Measurements from ENCODE around the gene SDC4.

SDC4 gene

DNA sequence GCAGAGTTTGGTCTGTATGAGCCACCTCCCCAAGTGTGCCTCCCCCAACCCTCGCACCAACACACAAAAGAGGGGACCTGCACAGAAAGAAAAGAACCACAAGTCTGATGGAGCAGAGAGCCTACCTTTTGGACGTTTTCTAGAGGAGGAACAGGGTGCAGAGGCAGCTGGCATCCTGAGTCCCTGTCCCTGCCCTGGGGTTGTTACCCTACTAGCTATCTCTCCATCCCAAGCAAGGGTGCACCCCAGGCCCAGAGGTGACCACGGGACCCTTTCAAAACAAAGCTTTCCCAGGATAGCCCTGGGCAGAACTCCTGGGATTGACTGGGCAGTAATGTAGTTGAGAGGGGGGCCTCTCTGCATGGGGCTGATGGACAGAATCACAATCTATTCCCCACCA, 30.4 kb downstream of the SDC4 start:
- no peak for DNase-seq

DNA sequence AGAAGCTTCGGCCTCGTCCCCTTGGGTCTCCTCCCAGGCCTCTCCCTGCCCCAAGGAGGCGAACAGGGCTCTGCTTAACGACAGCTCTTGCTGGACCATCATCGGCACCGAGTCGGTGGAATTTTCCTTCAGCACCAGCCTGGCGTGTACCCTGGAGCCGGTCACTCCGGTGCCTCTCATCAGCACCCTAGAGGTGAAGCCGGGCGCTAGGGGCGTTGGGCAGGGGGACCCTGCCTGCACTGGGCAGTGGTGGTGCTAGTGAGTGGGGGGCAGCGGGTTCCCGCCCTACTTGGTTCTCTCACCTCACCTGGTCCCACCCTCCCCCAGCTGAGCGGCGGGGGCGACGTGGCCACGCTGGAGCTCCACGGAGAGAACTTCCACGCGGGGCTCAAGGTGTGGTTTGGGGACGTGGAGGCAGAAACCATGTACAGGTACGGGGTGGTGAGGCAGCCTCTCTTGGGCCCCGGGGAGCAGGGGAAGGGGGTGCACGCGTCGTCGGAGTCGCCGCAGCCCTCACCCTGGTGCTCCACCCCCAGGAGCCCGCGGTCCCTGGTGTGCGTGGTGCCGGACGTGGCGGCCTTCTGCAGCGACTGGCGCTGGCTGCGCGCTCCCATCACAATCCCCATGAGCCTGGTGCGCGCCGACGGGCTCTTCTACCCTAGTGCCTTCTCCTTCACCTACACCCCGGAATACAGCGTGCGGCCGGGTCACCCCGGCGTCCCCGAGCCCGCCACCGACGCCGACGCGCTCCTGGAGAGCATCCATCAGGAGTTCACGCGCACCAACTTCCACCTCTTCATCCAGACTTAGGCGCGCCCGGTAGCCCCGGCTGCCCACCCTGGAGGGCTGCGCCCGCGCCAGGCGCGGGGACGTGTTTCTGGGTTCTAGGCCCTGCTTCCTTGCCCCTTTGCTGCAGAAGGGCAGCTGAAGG, 31.8 kb downstream of the SDC4 start:
- no peak for DNase-seq

DNA sequence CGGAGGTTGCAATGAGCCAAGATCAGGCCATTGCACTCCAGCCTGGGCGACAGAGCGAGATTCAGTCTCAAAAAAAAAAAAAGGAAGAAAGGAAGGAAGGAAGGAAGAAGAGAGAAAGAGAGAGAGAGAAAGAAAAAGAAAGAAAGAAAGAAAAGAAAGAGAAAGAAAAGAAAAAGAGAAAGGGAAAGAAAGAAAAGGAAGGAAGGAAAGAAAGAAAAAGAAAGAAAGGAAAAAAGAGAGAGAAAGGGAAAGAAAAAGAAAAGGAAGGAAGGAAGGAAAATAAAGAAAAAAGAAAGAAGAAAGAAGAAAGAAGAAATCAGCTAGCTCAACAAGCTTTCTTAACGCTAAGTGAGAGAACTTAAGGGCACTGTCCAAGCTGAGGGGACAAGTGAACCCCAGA, 32.6 kb downstream of the SDC4 start:
- DNase-seq = no peak

DNA sequence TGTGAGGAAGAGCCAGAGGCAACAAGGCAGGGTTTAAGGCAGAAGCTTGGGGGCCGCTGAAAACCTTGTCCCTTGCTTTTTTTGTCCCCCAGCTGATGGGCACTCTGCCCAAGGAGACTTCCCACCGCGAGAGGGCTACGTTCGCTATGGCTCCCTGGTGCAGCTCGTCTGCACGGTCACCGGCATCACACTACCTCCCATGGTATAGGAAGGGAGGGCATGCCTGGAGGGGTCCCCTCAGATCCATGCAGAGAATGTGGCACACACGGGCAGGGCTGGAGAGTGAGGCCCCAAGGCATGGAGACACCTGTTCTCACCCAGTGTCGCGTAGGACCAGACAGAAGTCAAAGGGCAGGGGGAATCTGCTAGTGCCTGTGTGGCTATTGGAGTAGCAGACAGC, 34.3 kb downstream of the SDC4 start:
- no peak for DNase-seq

DNA sequence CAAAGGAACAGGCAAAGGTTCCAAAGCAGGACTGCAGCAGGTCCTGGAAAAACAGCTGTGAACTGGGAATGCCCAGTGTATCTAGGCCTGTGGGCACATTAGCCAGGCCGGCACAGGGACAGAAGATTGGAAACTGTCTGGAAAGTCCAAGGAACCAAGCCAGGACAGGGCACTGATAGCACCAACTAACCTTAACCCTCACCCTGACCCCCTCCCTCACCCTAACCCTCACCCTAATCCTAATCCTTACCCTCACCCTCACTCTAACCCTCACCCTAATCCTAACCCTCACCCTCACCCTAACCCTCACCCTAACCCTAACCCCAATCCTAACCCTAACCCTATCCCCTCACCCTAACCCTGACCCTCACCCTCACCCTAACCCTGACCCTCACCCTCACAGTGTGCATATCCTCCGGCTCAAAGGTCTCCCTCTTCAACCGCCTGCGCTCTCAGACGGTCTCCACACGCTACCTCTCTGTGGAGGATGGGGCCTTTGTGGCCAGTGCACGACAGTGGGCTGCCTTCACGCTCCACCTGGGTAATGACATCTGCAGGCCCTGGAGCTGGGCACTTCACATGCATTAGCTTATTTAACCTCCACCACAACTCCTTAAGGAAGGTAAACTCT, 35.0 kb downstream of the SDC4 start:
- DNase-seq = no peak

DNA sequence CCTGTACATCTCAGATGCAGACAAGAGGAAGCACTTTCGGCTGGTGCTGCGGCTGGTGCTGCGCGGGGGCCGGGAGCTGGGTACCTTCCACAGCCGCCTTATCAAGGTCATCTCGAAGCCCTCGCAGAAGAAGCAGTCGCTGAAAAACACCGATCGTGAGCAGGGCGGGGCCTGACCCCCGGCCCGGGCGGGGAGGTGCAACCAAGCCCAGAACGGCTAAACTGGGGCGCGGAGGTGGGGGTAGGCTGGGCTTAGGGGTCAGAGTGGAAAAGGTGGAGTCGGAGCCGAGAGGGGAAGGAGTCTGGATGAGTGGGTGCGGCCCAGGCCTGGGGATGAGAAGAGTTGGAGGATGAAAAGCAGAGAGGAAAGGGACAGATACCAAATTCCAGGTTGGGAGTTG, 36.0 kb downstream of the SDC4 start:
- DNase-seq = no peak

DNA sequence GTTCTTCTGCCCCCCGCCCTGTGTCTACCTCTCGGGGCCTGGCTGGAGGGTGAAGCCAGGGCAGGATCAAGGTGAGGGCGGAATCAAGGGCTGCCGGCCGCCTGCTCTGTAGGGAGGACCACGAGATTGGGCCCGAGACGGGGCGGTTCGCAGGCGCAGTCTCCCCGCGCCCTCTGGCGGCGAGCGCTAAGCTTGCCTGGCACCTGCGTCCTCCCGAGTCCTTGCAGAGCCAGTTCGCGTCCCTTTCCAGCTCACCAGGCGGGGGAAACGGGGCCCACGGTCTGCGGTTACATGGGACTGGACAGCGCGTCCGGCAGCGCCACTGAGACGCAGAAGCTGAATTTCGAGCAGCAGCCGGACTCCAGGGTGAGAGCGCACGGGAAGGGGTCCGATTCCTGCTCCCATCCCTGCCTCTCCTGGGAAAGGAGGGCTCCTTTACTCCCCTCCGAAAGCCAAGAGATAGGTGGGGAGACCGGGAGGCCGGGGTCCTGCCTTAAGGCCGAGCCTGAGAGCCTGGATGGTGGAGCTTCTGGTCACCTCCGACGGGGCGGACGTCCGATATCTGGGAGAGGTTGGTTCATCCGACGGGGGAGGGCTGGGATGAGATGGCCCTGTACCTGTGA, 36.5 kb downstream of the SDC4 start:
- peak; percentile 87 for DNase-seq

DNA sequence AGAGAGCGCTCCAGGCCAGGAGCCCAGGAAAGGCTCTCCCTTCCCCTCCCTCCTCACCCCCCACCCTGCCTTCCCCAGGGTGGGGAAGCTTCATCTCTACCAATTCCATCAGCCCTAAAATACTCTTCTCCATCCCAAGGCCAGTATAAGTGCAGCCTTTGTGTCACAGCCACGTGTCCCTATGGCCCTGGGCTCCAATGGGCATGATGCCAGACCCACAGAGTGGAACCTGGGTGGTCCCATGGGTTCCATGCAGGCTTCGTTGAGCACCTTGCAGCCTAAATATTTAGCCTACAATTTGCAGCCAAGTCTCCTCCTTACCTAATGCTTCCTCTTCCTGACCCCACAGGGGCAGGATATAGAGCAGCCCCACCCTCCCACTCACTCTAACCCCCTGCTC, 39.1 kb downstream of the SDC4 start:
- DNase-seq = no peak

DNA sequence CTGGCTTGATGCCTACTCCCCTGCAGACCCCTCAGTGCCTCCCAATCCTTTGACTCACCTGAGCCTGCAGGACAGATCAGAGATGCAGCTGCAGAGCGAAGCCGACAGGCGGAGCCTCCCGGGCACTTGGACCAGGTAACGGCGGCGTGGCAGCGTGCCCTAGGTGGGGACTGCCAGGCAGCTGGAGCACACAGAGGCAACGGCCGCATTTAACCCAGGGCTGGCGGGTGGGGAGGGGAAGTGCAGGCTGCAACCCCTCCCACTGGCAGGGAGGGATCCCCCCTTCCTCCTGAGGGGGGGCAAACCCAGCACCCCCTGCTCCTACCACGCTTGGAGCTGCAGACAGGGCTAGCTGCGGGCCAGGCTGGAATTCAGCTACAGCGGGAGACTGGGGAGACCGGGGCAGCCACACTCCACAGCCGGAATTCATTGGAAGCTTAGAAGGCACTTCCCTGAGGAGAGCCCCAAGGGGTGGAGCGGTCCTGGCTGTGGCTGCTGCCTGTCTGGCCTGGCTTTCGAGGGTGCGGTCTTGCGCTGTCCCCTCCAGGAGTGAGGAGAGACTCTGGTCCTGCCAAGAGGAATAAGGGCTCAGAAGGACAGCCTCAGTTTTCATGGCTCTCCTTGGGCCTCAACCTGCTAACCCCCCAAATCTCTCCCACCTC, 40.0 kb downstream of the SDC4 start, which contains the start of gene MATN4:
MATN4 (minus strand) TSS at position 183 of the 662 bp plus-strand sequence. CDS start 2,717 bp downstream, outside the sequence.
- DNase-seq = no peak

DNA sequence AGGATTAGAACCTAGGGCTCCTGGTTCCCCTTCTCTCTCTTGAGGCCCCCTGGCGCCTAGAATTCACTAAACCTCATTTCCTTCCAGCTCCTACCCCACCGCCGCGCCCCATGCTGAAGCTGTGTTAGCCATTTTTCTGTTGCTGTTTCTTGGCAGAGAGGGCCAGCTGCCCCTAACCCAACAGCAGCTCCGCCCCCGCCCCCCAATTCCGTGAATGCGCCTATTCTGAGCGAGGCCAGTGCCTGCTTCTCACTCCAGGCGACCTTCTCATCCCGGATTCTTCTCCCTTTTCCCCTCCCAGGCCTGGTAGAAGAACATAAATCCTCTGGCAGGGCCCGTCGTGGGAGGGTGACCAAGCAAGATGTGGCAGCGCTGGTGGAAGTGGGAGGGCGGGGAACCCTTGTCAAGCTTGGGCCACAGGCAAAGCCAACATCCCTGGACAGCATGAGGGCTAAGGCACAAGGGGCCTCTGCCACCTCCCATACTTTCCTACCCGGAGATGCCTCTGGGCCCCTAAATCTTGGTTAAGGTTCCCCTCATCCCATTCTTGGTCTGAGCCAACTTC, 41.1 kb downstream of the SDC4 start:
- no peak for DNase-seq

DNA sequence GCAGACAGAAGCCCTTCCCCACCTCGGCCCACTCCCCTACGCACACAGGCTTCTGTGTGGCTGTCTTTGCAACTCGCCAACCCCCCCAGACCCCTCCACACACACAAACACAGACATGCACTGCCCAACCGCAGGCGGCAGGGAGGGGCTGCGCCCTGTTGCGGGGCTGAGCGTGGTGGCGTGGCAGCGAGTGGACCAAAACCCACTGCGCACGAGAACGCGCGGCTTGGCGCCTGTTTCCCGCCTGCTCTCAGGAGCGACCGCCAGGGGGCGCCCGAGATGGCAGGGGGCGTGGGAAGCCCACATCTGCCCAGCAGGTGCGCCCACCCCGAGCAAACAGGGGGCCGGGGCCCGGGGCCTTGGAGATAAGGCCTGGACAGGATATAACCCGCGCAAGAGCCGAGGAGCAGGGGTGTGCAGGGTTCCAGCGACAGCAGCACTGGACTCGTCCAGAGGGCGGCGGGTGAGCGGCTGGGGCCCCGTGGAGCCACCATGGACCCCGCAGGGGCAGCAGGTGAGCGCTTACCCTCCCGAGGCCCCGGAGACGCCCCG, 41.7 kb downstream of the SDC4 start, which contains the start of gene RBPJL:
RBPJL (plus strand) TSS at position 410 of the 552 bp plus-strand sequence; CDS start at position 493, 83 bp downstream.
- DNase-seq = peak; percentile 83

DNA sequence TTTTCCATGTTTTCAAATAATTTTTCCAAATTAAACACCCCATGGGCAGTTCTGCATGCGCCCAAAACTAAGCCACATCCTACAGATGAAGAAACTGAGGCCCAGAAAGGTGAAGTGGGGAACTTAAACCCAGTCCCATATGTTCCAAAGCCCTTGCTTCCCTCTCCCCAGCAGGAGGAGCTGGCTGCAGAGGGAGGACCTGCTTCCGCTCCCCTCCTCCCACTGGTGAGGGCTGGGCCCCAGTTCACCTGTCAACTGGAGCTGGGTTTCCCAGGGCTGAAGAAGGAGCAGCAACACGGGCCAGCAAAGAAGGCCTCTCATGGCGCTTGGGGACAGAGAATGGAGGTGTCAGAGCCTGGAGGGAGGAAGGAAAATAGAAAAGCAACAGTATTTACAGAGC, 43.0 kb downstream of the SDC4 start:
- no peak for DNase-seq

DNA sequence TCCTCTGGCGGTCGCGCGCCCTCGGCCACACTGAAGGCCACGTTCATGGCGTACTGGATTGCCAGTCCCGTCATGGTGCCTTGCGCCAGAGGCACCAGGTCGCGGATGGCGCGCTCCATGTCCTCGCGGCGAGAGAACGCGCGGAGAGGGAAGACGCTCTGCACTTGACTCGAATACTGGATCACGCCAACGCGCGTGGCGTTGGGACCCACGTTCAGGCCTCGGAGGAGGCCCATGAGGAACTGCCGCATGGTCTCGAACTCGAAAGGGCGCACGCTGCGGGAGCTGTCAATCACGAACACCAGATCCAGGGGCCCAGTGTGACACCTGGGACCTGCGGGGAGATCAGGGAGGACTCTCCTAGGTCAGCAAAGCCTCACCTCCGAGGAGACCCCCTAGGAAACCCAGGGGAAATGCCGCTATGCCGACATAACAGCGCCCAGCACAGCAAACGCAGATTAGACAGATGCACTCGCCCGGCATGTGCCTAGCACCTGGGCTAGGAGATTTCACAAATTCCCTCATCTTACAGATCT, 43.7 kb downstream of the SDC4 start:
- DNase-seq = no peak

DNA sequence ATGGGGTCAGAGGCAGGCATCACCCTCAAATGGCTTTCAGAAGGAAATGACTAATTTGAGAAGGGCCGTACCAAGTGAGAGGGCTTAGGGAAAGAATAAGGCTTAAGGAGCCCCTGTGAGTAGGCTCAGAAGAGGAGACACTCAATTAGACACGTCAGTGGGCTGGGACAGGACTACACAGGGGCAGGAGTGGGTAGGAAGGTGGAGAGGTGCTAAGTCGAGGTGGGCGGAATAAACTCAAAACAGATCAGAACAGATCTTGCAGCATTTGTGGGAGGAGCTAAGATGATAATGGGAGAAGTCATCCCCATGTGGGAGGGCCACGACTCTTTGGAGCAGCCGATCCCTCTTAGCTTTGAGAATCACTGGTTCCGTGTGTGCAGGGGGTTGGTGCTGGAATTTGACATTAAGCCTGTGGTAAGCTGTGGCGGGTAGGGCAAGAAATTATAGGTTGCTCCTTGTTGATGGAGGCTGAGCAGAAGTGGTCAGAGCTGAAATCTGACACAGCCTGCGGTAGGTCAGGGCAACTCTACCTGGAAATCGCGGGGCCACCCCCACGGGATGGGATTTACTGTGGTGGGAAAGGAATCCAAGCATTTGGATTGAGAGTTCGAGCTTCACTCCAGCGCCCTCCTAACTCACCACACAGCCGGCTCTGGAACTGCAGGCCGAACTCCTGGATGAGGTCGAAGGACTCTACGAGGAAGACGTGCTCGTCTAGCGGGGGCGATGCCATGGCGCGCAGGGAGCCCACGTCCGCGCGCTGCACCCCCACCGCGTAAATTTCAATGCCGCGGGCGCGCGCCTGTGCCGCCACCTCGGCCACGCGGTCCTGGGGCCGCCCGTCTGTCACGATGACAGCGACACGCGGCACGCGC, 44.4 kb downstream of the SDC4 start:
- no peak for DNase-seq

DNA sequence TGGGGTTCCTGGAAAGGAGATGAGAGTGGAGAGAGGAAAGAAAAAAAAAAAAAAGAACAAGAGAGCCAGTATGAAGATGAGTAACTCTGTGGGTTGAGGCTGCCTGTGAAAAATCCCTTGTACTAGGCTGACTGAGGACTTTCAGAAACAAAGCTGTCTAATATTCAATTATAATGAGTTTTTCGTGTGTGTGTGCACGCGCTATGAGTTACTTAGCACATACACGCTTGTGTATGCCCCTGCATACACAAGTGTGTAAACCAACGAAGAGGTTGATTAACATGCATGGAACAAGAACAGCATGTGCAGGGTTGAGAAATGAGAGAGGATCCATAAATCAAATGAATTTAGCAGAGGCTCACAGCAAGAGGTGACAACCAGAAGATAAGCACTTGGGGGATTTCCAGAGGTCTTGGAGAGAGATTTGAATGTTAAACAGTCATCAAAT, 46.4 kb downstream of the SDC4 start:
- DNase-seq = no peak

DNA sequence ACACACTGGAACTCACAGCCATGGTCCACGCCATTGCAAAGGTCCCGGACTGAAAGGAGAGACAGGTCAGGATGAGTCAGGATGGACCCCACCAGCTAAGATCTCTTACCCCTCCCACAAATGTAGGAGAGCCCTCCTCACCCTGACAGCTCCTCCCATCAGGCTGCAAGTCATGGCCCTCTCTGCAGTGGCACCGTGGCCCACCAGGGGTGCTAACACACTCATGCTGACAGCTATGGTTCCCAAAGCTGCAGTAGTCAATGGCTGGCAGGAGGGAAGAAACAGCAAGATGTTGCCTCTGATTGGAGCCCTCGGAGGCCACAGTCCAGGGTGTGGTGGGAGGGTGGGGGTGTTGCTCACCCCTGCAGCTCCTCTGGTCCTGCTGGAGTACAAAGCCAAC, 47.3 kb downstream of the SDC4 start:
- peak; percentile 73 for DNase-seq

DNA sequence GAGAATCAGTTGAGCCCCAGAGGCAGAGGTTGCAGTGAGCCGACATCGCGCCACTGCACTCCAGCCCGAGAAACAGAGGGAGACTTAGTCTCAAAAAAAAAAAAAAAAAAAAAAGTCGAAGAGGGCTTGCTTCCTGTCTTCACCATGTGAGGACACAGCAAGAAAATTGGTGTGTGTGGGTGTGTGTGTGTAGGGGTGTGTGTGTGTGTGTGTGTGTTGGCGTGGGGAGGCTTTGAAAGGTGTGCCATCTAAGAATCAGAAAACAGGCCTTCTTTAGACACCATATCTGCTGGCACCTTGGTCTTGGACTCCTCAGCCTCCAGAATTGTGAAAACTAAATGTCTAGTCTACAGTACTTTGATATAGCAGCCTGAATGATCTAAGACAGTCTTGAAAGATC, 48.4 kb downstream of the SDC4 start:
- no peak for DNase-seq

DNA sequence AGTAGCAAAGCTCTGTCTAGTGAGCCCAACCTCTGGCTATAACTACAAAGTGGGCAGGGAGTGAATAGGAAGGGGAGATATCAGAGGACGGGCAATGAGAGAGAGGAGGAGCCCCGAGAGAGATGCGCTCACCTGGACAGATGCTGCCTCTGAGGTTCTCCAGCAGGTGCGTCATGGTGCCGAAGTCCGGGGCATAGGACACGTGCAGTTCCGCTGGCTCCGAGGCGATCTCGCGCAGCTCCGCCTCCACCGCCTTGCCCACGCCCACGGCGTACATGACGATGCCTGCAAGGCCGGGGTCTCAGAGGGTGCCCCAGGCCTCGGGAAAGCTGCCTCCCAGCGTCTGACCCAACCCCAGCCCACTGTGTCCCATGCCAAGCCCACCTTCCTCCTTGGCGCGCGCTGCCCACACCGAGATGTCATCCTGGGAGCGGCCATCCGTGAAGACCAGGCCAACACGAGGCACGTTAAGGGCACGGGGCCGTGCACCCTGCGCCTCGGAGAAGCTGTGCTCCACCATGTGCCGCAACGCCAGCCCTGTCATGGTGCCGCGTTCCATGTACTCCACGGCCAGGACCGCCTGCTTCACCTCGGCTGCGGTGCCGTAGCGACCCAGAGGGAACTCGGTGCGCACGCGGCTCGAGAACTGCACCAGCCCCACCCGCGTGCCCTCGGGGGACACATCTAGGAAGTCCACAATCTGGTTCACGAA, 50.3 kb downstream of the SDC4 start:
- DNase-seq = peak; percentile 36

DNA sequence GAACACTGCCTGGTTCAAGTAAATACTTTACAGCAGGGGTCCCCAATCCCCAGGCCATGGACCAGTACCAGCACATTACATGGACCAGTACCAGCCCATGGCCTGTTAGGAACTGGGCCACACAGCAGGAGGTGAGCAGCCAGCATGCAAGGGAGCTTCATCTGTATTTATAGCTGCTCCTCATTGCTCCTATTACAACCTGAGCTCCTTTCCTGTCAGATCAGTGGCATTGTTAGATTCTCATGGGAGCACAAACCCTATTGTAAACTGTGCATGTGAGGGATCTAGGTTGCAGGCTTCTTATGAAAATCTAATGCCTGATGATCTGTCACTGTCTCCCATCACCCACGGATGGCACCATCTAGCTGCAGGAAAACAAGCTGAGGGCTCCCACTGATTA, 53.6 kb downstream of the SDC4 start:
- no peak for DNase-seq

DNA sequence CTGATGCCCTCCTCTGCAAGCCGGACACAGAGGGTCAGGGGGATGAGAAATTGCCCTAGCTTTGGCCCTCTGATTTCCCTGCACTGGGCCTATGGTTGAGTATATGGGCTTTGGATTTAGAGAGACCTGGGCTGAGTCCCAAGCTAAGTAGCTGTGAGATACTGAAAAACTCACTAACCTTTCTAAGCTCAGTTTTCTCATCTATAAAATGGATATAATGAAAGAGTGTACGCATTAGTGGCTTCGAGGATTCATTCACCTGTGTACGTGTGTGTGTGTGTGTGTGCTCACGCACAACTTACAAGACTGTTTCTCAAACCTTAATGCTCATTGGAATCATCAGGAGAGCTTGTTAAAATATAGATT, 54.2 kb downstream of the SDC4 start:
- DNase-seq = no peak

Data from activated effector memory CD4-positive, alpha-beta T cell treated with anti-CD3 and anti-CD28 coated beads, Interleukin-2, amount 50 U/mL, for 16 hours (primary cell).